ENCODE data around the gene ACOXL. TPM values are rescaled to one million over a fixed set of nuclear protein-coding genes. Genes with fewer than 3 reads are reported as not detected.

ACOXL gene
- total and polyA plus RNA-seq, 2 of the 8 experiments (the other 6 are each of a cell fraction or from before 2014, with no cell fraction given), result 11.4 to 20.6 TPM

DNA sequence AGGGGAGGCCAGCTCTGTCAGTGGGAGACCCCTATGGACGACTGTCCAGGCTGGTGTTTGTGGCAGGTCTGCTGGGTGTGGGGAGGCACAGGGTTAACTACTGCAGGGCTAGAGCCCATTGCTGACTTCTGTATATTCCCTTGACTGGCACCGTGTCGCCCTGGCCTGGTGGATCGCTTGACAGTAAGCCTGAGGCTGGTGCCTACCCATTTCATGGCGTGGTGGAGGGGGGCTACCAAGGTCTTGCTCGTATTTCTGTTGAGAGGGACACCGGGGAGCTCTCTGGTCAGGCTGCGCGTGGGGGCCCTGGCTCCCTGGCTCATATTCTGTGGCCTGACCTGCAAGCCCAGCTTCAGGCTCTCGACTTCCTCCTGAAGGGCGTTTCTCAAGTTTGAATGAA lies 119.7 kb downstream of the ACOXL start:
- TF ChIP-seq EP300 (IDR thresholded peaks at IDR 0.05; ENCODE audit: borderline replicate concordance in 1 of 2, low read depth in 2 of 2, low read length in 2 of 2) (no peak), ASH2L (IDR thresholded peaks at IDR 0.05; ENCODE audit: low read length) (no peak), EGR1 (IDR thresholded peaks at IDR 0.05; ENCODE audit: borderline replicate concordance, low read depth, low read length) (no peak), SAP30 (IDR thresholded peaks at IDR 0.05; ENCODE audit: insufficient read depth, insufficient replicate concordance, low read length) (no peak), KDM4A (IDR thresholded peaks at IDR 0.05; ENCODE audit: low read depth, low read length, severe bottlenecking) (no peak), PHF8 (conservative IDR thresholded peaks at IDR 0.05; ENCODE audit: low read depth, low read length) (no peak)
- TF ChIP-seq, protein P1, sequence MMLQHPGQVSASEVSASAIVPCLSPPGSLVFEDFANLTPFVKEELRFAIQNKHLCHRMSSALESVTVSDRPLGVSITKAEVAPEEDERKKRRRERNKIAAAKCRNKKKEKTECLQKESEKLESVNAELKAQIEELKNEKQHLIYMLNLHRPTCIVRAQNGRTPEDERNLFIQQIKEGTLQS (IDR thresholded peaks at IDR 0.05; ENCODE audit: insufficient read depth, low read depth, low read length), result no peak
- no peak overlapping the region for H2BK12ac ChIP-seq (ENCODE audit: low read depth, low read length)
- H2AFZ ChIP-seq (ENCODE audit: low read length), result no peak overlapping the region
- no peak for DNase-seq (ENCODE audit: low read depth in 1 of 2, low spot score in 2 of 2)
- H3K56ac ChIP-seq (replicated peaks; ENCODE audit: insufficient read length, low read depth, low read length), result no peak overlapping the region
- no peak overlapping the region for H2AK5ac ChIP-seq (ENCODE audit: low read depth, low read length)
- no peak overlapping the region for H3K23ac ChIP-seq (ENCODE audit: insufficient read length)
- POLR2A ChIA-PET (ENCODE audit: partially characterized antibody), result interaction anchor here (1.0 kb wide), 1 partner anchor 31 kb away, joined by 3 read pairs; no protein-coding TSS in a partner anchor
- H2BK5ac ChIP-seq (ENCODE audit: low read depth, low read length), result no peak overlapping the region
- H2BK120ac ChIP-seq (replicated peaks; ENCODE audit: low read depth, low read length), result no peak overlapping the region
- no peaks in the 10 kb centered on the region; a peak in 2 of 8 replicates for H3K36me3 ChIP-seq (ENCODE audit: control insufficient read depth in 2 of 4, insufficient read depth in 4 of 4, low read length in 3 of 4)
- H4K91ac ChIP-seq (replicated peaks; ENCODE audit: insufficient read length, low read length), result no peak overlapping the region
- no peak overlapping the region for H2BK15ac ChIP-seq (ENCODE audit: low read length)
- no peaks in the 10 kb centered on the region for H3K79me2 ChIP-seq (ENCODE audit: control insufficient read depth in 1 of 2, insufficient read depth in 2 of 2, low read length in 2 of 2)
- CTCF ChIA-PET (ENCODE audit: partially characterized antibody), result interaction anchor here (0.6 to 6.4 kb wide), 10 partner anchors 10 to 219 kb away, joined by 3 to 58 read pairs (median 30); no protein-coding TSS in a partner anchor
- H4K8ac ChIP-seq (ENCODE audit: extremely low read depth, insufficient read depth, low read length), result no peak overlapping the region
- H3K4ac ChIP-seq (replicated peaks; ENCODE audit: insufficient read length, low read depth, low read length), result no peak overlapping the region
- FAIRE-seq, result no peak
- H3K23me2 ChIP-seq (ENCODE audit: low read depth, low read length), result no peaks in the 10 kb centered on the region
- H2BK20ac ChIP-seq (ENCODE audit: low read length), result no peak overlapping the region
- no peak overlapping the region for H3K14ac ChIP-seq (ENCODE audit: insufficient read length)
- no peak overlapping the region for H3K9ac ChIP-seq (replicated peaks in 1 of 4; ENCODE audit: extremely low read depth in 1 of 4, low read depth in 3 of 4, low read length in 3 of 4)
- H3K4me1 ChIP-seq (replicated peaks in 1 of 4; ENCODE audit: control insufficient read depth in 3 of 4, insufficient read depth in 4 of 4, low read length in 3 of 4), result peaks cover 0 to 8% (median 2%) of the 10 kb centered on the region in 4 experiments; a peak in 4 of 7 replicates
- H3K9me3 ChIP-seq (ENCODE audit: insufficient read depth in 2 of 2, low read depth in 1 of 2, low read length in 1 of 2), result no peaks in the 10 kb centered on the region
- no peak overlapping the region for H4K5ac ChIP-seq (ENCODE audit: insufficient read length, low read depth, low read length)
- no peaks in the 10 kb centered on the region for H3K27me3 ChIP-seq (replicated peaks in 1 of 4; ENCODE audit: control insufficient read depth in 3 of 4, extremely low read depth in 1 of 4, insufficient read depth in 3 of 4, low read length in 3 of 4)
- H4K20me1 ChIP-seq (replicated peaks in 1 of 2; ENCODE audit: control insufficient read depth in 1 of 2, insufficient read depth in 2 of 2, low read length in 2 of 2), result peaks cover 0 to 3% of the 10 kb centered on the region in 2 experiments
- H3K27ac ChIP-seq (ENCODE audit: low read depth, low read length), result no peak overlapping the region
- no peak overlapping the region for H3K4me2 ChIP-seq (ENCODE audit: insufficient read depth in 1 of 2, low read depth in 2 of 2, low read length in 2 of 2)
- 94% methylated on average over 11 of the region's 11 CpGs; no CpG with 5 or more reads in 1 of the 2 experiments for WGBS, 2 experiments (ENCODE audit: extremely low coverage in 1 of 2, insufficient coverage in 1 of 2, insufficient read length in 1 of 2, insufficient replicate concordance in 2 of 2, low coverage in 1 of 2, low lambda C conversion rate in 2 of 2, missing lambda C conversion rate in 1 of 2)
- H3K79me1 ChIP-seq (ENCODE audit: low read depth, low read length), result no peaks in the 10 kb centered on the region
- H3K4me3 ChIP-seq (ENCODE audit: extremely low read depth in 1 of 4, insufficient read depth in 2 of 4, low read depth in 3 of 4, low read length in 4 of 4), result no peak overlapping the region
- H3K18ac ChIP-seq (ENCODE audit: extremely low read depth, low read length), result no peak overlapping the region
